Mesenteric fat pad (tissue), 1 donor: ENCODE results near the gene SLC38A7. TPM values are rescaled to one million over a fixed set of nuclear protein-coding genes. Genes with fewer than 3 reads are reported as not detected.
A peak's percentile ranks its signal among the peaks of the same experiment; 100 is the strongest.
"Not testable (repeated sequence)": the region's sequence is repeated elsewhere in the genome, so short reads cannot be mapped to it uniquely, and the experiment has no call there.

ENCODE experiments used
- DNase-seq: peaks from one replicate; pipeline ENCODE4 v3.0.0-alpha.2; 2020; ENCODE audit warnings: low spot score
- total RNA-seq: library from RNA; stranded (reverse); fragmentation: NEBNext Ultra II Directional; extraction: Animal tissue kit (Norgen Biotek cat#: 25700); gene quantifications from one replicate; pipeline ENCODE4 v1.2.1, GENCODE V29; 2021
- donor health status: DM: yes; HTN: yes; CAD: no.

SLC38A7 gene
- total RNA-seq, 1 donor from 2014 or later, result 21.6 TPM

DNA sequence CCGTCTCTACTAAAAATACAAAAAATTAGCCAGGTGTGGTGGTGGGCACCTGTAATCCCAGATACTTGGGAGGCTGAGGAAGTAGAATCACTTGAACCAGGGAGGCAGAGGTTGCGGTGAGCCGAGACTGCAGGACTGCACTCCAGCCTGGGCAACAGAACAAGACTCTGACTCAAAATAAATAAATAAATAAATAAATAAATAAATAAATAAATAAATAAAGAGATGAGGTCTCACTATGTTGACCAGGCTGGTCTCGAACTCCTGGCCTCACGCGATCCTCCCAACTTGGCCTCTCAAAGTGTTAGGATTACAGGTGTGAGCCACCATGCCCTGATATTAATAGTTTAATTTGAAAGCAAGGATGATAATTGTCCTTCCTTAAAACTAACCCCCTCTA is 47.5 kb downstream of the SLC38A7 start:
- not testable (repeated sequence) for DNase-seq

DNA sequence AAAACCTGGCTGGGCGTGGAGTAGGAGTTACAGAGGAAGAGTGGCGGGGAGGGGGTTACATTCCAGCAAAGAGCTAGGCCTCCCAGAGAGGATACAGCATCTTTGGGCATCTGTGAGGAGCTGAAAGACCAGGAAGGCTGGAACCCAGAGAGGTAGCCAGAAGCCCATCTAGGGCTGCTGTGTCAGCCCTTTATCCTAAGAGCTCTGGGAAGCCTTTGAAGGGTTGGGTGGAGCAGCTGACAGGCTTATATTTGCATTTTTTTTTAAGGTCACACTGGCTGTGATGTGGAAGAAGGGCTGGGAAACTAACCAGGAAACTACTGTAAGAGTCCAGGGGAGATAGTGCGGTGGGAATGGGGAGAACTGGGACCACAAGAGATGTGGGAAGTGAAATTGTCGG is 48.1 kb downstream of the SLC38A7 start:
- no peak for DNase-seq

DNA sequence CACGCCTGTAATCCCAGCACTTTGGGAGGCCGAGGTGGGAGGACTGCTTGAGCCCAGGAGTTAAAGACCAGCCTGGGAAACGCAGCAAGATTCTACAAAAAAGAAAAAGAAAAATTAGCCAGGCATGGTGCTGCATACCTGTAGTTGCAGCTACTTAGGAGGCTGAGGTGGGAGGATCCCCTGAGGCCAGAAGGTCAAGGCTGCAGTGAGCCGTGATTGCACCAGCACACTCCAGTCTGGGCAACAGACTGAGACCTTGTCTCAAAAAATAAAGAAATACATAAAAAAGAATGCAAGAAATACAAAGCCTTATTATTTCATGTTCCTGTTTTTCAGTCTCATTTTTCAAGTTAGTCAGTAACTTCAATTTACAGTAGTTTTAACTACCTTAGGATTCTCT is 49.1 kb downstream of the SLC38A7 start:
- no peak for DNase-seq

DNA sequence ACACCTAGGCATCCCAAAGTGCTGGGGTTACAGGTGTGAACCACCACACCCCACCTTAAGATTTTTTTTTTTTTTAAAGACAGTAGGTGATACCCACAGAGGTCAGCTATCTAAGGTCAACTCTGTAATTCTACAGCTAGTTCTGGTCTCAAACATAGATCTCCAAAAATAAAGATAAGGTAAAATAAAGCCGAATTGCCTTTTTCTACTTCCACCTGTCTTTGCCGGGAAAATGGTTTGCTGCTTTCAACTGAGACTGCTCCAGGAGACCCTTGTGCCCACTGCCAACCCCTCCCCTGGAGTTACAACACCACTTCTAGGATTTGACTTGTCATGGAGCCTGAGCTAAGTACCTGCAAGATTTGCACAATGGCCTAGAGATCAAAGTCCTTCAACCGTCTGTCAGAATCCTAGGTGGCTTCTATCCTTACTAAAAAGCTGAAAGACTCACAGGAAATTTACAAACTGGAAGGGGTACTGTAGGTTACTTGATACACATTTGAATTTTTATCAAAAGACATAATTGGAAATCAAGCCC is 50.2 kb downstream of the SLC38A7 start:
- no peak for DNase-seq

DNA sequence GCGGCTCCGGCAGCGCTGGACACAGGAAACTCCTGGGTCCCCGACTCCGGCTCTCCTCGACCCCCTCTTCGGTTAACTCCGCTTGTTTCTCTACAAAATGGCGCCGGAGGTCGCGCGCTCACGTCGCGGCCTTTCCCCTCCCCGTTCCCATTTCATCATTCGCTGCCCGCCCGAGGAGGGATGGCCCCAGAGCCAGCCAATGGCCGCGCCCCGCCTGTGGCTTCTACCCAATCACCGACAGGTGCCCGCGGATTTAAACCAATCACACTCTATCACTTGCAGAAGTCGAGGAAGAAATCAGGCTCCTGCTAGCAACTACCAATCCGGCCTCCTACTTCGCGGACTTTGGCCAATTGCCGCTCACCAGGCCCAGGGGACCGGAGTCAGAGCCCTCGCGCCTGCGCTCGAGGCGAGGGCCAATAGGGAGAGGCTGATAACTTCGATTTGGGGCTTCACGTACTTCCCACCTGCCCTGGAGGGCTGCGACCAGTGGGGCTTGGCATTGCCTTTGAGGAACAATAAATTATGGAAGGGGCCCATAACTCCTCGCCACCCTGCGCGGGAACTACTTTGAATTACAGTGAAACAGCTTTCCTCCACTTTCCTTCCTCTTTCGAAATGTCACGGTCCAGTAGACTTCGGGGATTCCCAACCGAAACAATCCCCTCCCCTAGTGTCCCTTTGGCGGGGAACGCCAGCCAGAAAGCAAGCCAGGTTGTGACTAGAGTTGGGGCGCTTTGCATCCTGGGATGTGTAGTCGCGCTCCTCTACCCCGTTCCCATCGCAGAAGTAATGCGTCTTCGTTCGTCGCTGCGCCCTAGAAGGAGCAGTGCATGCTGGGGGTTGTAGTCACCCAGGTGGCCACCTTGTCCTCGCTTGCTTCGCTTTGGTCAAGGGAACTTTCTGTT is 54.6 kb downstream of the SLC38A7 start, which contains the start of gene CNOT1:
Gene CNOT1, minus strand, starts transcription at position 94 of the 908 bp plus-strand sequence. CDS start 30,489 bp downstream, outside the sequence.
- peak; percentile 99 for DNase-seq

DNA sequence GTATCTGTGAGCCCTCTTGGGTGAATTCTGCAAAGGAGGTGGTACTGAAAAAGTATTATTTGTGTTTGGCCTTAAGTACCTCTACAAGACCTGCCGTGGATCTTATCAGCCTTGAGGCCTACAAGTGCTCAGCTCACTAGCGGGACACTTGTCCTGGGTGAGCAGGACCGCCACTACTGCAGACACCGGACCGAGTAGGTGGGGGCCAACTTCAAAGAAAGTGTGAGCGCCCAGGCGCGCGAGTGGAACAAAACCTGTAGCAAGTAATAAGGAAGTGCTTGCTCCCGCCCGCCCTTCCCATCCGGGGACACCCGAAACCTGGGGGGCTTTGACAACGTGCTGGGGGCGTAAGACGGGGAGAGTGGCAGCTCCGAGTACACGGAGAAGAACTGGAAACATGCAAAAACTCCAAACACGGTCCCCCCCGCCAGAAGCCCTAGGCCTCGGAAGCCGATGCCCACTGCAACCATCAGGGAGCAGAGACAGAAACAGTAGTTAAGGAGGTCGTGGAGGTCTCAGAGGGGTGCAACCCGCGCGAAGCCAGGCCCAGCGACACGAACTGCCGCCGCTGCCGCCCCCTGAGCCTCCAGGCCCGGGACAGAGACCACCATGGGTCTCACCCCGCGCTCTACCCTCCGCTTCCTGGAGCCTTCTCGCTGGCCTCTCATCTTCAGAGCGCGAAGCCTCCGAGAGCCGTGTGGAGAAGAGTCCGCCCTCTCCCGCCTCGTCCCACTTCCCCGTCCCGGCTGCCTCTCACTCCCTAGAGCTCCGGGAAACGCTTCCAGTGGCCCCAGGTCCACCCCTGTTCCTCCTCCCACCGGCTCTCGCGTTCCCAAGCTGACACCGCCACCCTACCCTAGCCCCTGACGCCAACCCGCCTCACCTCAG is 55.5 kb downstream of the SLC38A7 start:
- peak; percentile 90 for DNase-seq

DNA sequence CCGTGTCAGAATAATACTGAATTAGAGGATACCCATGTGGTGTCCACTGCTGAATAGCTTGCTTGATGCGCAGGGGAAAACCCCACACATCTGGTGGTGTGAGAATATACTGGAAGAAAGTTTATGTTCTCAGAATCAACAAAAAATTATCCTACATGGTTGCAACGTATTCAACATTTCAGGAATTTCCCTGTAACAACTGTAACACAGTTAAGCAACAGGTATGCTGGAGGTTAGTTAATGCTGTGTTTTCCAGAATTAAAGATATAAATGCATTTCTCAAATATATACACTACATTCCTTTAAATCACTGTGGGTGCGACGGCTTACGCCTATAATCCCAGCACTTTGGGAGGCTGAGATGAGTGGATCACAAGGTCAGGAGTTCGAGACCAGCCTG is 60.4 kb downstream of the SLC38A7 start:
- DNase-seq, result no peak

DNA sequence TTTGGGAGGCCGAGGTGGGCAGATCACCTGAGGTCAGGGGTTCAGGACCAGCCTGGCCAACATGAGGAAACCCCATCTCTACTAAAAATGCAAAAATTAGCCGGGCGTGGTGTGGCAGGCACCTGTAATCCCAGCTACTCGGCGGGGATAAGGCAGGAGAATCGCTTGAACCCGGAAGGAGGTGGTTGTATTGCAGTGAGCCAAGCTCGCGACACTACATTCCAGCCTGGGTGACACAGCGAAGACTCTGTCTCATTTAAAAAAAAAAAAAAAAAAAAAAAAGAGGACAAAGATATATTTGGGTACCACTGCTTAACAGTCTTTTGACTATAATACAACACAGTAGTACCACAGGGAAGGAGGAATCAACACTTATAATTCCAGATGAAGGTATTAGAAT is 64.2 kb downstream of the SLC38A7 start:
- no peak for DNase-seq

DNA sequence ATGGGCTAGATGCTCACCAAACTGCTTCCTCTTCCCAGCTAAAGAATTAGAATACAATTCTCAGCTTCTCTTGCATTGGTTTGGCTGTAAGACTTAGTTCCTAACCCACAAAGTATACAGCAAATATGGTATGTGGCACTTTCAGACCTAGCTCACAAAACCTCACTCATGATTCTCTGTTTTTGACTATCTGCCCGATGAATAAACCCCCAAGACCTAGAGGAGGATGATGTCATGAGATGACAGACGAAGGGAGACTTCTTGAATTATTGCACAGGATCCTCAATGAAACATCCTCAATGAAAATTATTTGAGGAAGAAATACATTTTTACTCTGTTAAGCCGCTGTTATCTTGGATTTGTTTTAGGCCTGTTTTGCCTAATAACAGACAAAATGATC is 69.3 kb downstream of the SLC38A7 start:
- DNase-seq, result no peak

Other genes starting within 250 kb of the SLC38A7 start
- gene NDRG4, start 184.6 kb downstream of the SLC38A7 start, total RNA-seq, result 2.8 TPM
- 12.3 TPM for gene SETD6, start 169.3 kb downstream of the SLC38A7 start, total RNA-seq
- gene CNOT1, start 54.9 kb downstream of the SLC38A7 start, total RNA-seq, result 129 TPM
- 22.9 TPM for gene GOT2, start 49.5 kb upstream of the SLC38A7 start, total RNA-seq